Mucosa of descending colon (tissue), 3 donors: Measurements from ENCODE around the gene GGT1. TPM values are rescaled to one million over a fixed set of nuclear protein-coding genes. Genes with fewer than 3 reads are reported as not detected.

Experiments used
- ATAC-seq: fragments of 200-7000 bp; cut with Tn5 transposase; one replicate; pipeline ENCODE4 v1.9.1; 2020; ENCODE audit warnings: mild to moderate bottlenecking, moderate library complexity
- DNase-seq, 3 donors: peaks; one replicate each; pipeline ENCODE4 v3.0.0-alpha.2; 2020
- H3K36me3 ChIP-seq: fragments of 200-600 bp; one replicate; pipeline ENCODE4 v1.8.0; 2021; ENCODE audit warnings: low read depth, mild to moderate bottlenecking
- H3K4me1 ChIP-seq: fragments of 200-600 bp; one replicate; pipeline ENCODE4 v1.8.0; 2021; ENCODE audit warnings: low read depth, mild to moderate bottlenecking
- H3K4me3 ChIP-seq: fragments of 200-600 bp; one replicate; pipeline ENCODE4 v1.8.0; 2021; ENCODE audit warnings: mild to moderate bottlenecking
- H3K9me3 ChIP-seq: fragments of 200-600 bp; one replicate; pipeline ENCODE4 v1.8.0; 2021; ENCODE audit warnings: mild to moderate bottlenecking
- intact Hi-C, 2 donors: fragments of 100-400 bp; cut with DNase I in 1 of 2; cut with micrococcal nuclease in 1 of 2; formaldehyde crosslinking; loops; one replicate each; pipeline versions ENCODE4 v1.11.0 to v1.11.1; 2022; cut with DNase I, micrococcal nuclease
- total RNA-seq, 3 donors: library from RNA; stranded (reverse); fragmentation: NEBNext Ultra II Directional in 2 of 3; extraction: Animal tissue kit (Norgen Biotek cat#: 25700) in 2 of 3; gene quantifications; one replicate each; pipeline versions ENCODE4 v1.2.1 to v1.2.4, GENCODE V29; 2021 to 2023
- TF ChIP-seq, protein P1 (sequence below): fragments of 200-600 bp; IDR thresholded peaks from one replicate; pipeline ENCODE4 v1.8.0; 2022; ENCODE audit warnings: antibody characterized with exemption, mild to moderate bottlenecking
- donor health status: DM: no; HTN: no; CAD: no; lungs with moderate emphysema.
- donor health status: DM: no; HTN: no; CAD: no.
- donor health status: DM: no; HTN: yes; CAD: no.

GGT1 gene
- total RNA-seq, 3 donors from 2014 or later = 10.9 to 124 (median 57.2) TPM

DNA sequence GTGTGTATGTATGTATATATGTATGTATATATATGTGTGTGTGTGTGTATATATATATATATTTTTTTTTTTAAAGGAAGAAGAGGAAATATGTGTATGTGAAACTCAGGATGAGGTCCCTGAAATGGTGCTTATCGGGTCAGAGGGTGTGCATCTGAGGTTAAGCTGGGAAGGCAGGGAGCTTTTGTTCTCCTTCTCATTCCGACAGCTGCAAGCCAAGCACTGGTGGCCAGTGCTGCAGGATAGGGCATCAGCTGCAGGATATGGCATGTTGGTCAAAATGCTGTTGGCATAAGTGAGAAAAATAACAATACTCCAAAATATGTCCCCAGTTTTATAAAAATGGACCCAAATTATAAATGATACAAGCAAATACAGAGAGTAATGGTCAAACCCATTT lies 39.7 kb upstream of the GGT1 start:
- Histone ChIP-seq H3K36me3 (no peaks in the 10 kb centered on the region), H3K4me1 (no peaks in the 10 kb centered on the region), H3K9me3 (no peaks in the 10 kb centered on the region), H3K4me3 (no peak overlapping the region)
- TF ChIP-seq, protein P1, sequence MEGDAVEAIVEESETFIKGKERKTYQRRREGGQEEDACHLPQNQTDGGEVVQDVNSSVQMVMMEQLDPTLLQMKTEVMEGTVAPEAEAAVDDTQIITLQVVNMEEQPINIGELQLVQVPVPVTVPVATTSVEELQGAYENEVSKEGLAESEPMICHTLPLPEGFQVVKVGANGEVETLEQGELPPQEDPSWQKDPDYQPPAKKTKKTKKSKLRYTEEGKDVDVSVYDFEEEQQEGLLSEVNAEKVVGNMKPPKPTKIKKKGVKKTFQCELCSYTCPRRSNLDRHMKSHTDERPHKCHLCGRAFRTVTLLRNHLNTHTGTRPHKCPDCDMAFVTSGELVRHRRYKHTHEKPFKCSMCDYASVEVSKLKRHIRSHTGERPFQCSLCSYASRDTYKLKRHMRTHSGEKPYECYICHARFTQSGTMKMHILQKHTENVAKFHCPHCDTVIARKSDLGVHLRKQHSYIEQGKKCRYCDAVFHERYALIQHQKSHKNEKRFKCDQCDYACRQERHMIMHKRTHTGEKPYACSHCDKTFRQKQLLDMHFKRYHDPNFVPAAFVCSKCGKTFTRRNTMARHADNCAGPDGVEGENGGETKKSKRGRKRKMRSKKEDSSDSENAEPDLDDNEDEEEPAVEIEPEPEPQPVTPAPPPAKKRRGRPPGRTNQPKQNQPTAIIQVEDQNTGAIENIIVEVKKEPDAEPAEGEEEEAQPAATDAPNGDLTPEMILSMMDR = no peak
- no peak for DNase-seq
- intact Hi-C loops = no loop called here
- ATAC-seq = no peak

DNA sequence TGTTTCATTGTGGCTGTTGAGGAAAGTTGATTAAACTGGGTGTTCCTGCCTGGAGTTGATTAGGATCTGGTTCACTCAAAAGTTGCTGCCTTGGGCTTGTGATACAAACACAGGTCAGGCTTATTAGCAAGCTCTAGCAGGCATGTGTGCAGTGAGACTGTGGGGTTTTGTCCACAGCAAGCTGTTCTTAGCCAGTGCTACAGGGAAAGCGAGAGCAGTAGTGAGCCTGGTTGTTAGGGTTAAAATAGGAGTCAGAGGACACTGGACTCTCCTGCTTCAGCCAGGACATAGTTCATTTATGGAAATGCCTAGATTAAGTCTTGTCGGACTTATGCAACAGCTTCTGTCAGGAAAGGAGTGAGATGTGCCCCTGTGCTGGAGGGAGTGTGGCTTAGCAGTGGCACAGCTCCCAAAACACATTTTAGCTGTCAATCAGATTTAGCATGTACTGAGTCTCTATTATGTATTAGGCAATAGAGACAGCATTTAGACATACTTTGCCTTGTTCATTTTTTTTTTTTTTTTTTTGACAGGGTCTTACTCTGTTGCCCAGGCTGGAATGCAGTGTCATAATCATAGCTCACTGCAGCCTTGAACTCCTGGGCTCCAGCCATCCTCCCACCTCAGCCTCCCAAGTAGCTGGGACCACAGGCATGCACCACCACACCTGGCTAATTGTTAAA lies 38.5 kb upstream of the GGT1 start:
- no peak overlapping the region for H3K4me3 ChIP-seq
- no peaks in the 10 kb centered on the region for H3K4me1 ChIP-seq
- TF ChIP-seq, protein P1 = no peak
- DNase-seq (no peak), ATAC-seq (no peak)
- H3K9me3 ChIP-seq = no peaks in the 10 kb centered on the region
- intact Hi-C loops = no loop called here
- H3K36me3 ChIP-seq = no peaks in the 10 kb centered on the region

DNA sequence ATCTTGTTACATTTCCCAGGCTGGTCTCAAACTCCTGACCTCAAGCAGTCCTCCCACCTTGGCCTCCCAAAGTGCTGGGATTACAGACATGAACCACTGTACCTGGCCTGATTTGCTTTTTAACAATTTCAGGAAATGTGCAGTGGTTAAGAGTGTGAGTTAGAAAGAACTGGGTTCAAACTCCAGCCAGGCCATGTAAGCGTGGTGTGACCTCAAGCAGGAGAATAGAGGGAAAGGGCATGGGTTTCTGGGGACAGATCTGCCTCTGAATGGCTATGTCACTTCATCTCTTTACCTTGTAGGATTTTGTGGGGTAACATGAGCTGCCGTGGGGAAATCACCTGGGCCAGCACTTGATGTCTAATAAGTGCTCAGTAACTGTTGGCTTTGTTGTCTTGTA lies 37.9 kb upstream of the GGT1 start:
- Histone ChIP-seq H3K4me1 (no peaks in the 10 kb centered on the region), H3K4me3 (no peak overlapping the region), H3K36me3 (no peaks in the 10 kb centered on the region), H3K9me3 (no peaks in the 10 kb centered on the region)
- TF ChIP-seq, protein P1 = no peak
- ATAC-seq (no peak), DNase-seq (no peak)
- intact Hi-C loops = no loop called here

DNA sequence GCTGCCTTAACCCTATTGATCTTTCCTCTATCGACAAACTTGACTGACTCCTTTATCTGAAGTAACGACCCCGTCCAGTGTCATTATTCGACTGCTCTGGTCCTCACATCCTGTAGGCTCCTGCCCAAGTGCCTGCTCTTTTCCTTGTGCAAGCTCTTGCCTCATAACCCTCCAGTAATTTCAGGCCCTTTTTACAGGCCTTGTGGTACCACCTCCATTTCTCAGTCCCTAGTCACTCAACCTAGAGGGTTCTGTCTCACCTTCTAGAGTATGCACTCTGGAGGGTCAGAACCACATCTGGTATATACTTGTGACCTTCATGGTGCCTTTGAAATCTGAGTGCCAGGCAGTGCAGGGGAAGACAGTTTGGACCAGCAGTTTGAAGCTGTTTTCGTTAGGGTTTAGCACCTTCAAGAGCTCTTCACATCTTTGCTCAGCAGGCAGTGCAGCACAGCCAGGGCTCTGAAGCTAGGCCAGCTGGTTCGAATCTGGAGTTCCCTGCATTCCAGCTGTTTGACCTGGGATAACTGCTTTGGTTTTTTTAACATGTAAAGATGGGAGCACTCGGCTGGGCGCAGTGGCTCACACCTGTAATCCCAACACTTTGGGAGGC lies 36.0 kb upstream of the GGT1 start:
- ATAC-seq (no peak), DNase-seq (no peak)
- no peaks in the 10 kb centered on the region for H3K4me1 ChIP-seq
- H3K4me3 ChIP-seq = no peak overlapping the region
- TF ChIP-seq, protein P1 = no peak
- peaks cover 4% of the 10 kb centered on the region for H3K36me3 ChIP-seq
- intact Hi-C loops = no loop called here
- no peaks in the 10 kb centered on the region for H3K9me3 ChIP-seq

DNA sequence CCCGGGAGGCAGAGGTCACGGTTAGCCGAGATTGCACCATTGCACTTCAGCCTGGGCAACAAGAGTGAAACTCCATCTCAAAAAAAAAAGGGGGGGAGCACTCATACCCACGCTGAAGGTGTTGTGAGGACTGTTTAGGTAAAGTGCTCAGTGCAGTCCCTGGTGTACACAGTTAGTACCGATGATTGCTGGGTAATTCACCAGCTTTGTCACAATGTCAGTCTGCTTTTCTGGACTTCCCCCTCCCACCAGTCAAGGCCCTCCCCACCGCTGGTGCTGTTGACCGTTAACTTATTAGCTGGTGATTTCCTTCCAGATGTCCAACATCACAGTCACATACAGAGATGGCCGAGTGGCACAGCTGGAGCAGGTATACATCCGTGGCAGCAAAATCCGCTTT lies 35.3 kb upstream of the GGT1 start:
- Histone ChIP-seq H3K4me1 (no peaks in the 10 kb centered on the region), H3K9me3 (no peaks in the 10 kb centered on the region), H3K36me3 (peaks cover 10% of the 10 kb centered on the region), H3K4me3 (no peak overlapping the region)
- TF ChIP-seq, protein P1 = no peak
- ATAC-seq = no peak
- intact Hi-C loops = no loop called here
- DNase-seq = no peak
